Lung (tissue), 12 donors: Measurements from ENCODE around the gene BMPER. TPM values are rescaled to one million over a fixed set of nuclear protein-coding genes. Genes with fewer than 3 reads are reported as not detected.

Experiments
- ATAC-seq: fragments of 200-7000 bp; cut with Tn5 transposase; one replicate; pipeline ENCODE4 v1.9.1; 2020; ENCODE audit warnings: moderate number of reproducible peaks; ENCODE audit not compliant: insufficient read depth, low FRiP score
- DNase-seq, 3 donors: peaks; one replicate each; pipeline ENCODE4 v3.0.0-alpha.2; 2013 to 2017
- H3K27ac ChIP-seq, 2 donors: one replicate each; pipeline ENCODE4 v1.5.1; 2013; ENCODE audit warnings: mild to moderate bottlenecking in 2 of 2, moderate library complexity in 2 of 2, control low read depth in 1 of 2, inconsistent platforms in 1 of 2, low read depth in 1 of 2, low read length in 1 of 2
- H3K27me3 ChIP-seq, 3 donors: one replicate each; pipeline ENCODE4 v1.5.1; 2013; ENCODE audit warnings: low read length in 2 of 3; ENCODE audit not compliant: control insufficient read depth in 3 of 3, insufficient read depth in 3 of 3
- H3K36me3 ChIP-seq, 4 donors: one replicate each; pipeline ENCODE4 v1.5.1; 2013; ENCODE audit warnings: low read length in 4 of 4, mild to moderate bottlenecking in 1 of 4, moderate library complexity in 1 of 4; ENCODE audit not compliant: control insufficient read depth in 4 of 4, insufficient read depth in 4 of 4
- H3K4me1 ChIP-seq, 5 donors: one replicate each; pipeline ENCODE4 v1.5.1; 2013; ENCODE audit warnings: low read length in 5 of 5, mild to moderate bottlenecking in 2 of 5, moderate library complexity in 1 of 5; ENCODE audit not compliant: control insufficient read depth in 5 of 5, insufficient read depth in 5 of 5
- H3K4me3 ChIP-seq: one replicate; pipeline ENCODE4 v1.5.1; 2013; ENCODE audit warnings: mild to moderate bottlenecking, control low read depth, moderate library complexity
- H3K9ac ChIP-seq, 2 donors: one replicate each; pipeline ENCODE4 v1.5.1; 2013; ENCODE audit warnings: low read length in 2 of 2, control low read depth in 1 of 2; ENCODE audit not compliant: insufficient read depth in 1 of 2
- H3K9me3 ChIP-seq, 4 donors: one replicate each; pipeline ENCODE4 v1.5.1; 2013; ENCODE audit warnings: low read length in 3 of 4, mild to moderate bottlenecking in 1 of 4, moderate library complexity in 1 of 4; ENCODE audit not compliant: control insufficient read depth in 4 of 4, insufficient read depth in 3 of 4
- WGBS, 2 donors: extraction: QIAGEN DNeasy Blood & Tissue Kit; methylation state at CpG; one replicate each; pipeline ENCODE4 v1.1.7; 2013; 5-methylcytosine and 5-hydroxymethylcytosine counted together
- polyA plus RNA-seq, 2 donors: library from polyadenylated mRNA; stranded (reverse); fragments of 200-250 nt; gene quantifications; one replicate each; pipeline ENCODE4 v1.2.1, GENCODE V29; 2013
- total RNA-seq, 2 donors: library from RNA; depleted of rRNA in 1 of 2; stranded (reverse); fragments of >200 nt in 1 of 2; gene quantifications; one replicate each; pipeline ENCODE4 v1.2.1, GENCODE V29; 2014 to 2021
- TF ChIP-seq, protein P1 (sequence below): IDR thresholded peaks from 2 replicates; pipeline ENCODE4 v1.5.1; 2012; ENCODE audit warnings: mild to moderate bottlenecking; ENCODE audit errors: control extremely low read depth, extremely low read depth
- donor health status: control.
- donor health status: control.
- donor health status: Bipolar disorder and iron deficiency.
- donor health status: healthy.
- donor health status: DM: yes; HTN: yes; CAD: no.

BMPER gene
- total and polyA plus RNA-seq, 4 donors = 3.7 to 51.0 (median 9.0) TPM

DNA sequence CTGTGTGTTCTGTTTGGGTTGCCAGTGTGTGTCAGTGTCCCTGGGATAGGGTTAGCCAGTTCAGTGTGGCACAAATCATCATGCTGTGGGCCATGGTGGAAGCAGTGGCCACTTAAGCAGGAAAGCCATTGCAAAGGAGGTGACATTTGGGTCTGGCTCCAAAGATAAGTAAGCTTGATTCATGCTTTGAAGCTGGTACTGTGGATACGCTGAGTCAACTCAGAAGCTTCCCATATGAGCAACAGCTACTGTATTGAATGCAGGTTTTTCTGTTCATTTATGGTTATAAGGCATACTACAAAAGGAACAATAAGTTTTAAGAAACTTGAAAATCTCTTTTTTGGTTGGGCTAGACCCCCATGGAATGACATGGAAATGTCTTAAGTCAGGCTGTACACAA, 143.1 kb downstream of the BMPER start:
- Histone ChIP-seq H3K36me3 (peaks cover 0 to 30% (median 12%) of the 10 kb centered on the region in 4 donors), H3K27ac (no peak overlapping the region), H3K4me3 (no peak overlapping the region), H3K9ac (no peak overlapping the region), H3K4me1 (peaks cover 0 to 12% (median 5%) of the 10 kb centered on the region in 5 donors), H3K9me3 (no peaks in the 10 kb centered on the region), H3K27me3 (no peaks in the 10 kb centered on the region)
- 44 to 85% methylated on average over 1 of the region's 1 CpG for WGBS, 2 donors
- ATAC-seq (no peak), DNase-seq (no peak)
- TF ChIP-seq, protein P1, sequence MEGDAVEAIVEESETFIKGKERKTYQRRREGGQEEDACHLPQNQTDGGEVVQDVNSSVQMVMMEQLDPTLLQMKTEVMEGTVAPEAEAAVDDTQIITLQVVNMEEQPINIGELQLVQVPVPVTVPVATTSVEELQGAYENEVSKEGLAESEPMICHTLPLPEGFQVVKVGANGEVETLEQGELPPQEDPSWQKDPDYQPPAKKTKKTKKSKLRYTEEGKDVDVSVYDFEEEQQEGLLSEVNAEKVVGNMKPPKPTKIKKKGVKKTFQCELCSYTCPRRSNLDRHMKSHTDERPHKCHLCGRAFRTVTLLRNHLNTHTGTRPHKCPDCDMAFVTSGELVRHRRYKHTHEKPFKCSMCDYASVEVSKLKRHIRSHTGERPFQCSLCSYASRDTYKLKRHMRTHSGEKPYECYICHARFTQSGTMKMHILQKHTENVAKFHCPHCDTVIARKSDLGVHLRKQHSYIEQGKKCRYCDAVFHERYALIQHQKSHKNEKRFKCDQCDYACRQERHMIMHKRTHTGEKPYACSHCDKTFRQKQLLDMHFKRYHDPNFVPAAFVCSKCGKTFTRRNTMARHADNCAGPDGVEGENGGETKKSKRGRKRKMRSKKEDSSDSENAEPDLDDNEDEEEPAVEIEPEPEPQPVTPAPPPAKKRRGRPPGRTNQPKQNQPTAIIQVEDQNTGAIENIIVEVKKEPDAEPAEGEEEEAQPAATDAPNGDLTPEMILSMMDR = no peak

DNA sequence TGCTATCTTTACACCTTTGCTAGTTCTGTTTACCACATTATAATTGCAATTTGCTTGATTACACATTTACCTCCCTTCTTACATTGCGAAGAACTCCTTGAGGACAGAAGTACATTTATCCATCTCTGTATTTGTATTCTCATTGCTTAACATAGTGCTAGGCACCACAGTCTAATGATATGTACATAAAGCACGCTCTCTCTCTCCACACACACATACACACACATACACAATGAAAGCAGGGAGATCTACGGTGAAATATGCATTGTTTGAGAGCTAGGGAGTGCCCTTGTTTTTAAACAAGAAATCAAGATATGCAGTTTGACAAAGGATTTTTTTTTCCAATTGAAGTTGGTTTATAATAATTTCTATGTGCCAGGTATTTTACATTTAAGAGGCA, 148.7 kb downstream of the BMPER start:
- Histone ChIP-seq H3K27me3 (no peaks in the 10 kb centered on the region), H3K9me3 (no peaks in the 10 kb centered on the region), H3K27ac (no peak overlapping the region), H3K36me3 (peaks cover 0 to 56% (median 24%) of the 10 kb centered on the region in 4 donors), H3K9ac (no peak overlapping the region), H3K4me3 (no peak overlapping the region), H3K4me1 (peaks cover 0 to 16% (median 4%) of the 10 kb centered on the region in 5 donors)
- TF ChIP-seq, protein P1 = no peak
- WGBS, 2 donors = 82 to 83% methylated on average over 3 of the region's 3 CpGs
- DNase-seq (no peak), ATAC-seq (no peak)

DNA sequence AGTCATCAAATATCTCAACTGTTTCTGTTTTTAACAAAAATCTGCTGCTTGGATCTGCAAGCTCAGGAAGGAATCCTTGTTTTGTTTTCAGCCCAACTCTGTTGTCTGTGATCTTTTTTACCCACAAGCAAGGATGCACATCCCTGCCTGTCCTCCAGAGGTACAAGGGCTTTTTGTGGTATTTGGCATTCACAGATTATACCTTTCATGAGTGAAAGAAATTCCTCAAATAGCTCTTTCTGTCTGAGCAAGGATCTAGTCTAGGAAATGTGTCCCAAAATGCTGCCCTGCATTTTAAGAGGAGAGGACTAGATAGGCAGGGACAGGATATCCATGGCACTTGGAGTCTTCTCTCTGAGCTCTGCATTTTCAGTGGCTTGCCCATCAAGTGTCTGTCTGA, 151.8 kb downstream of the BMPER start:
- Histone ChIP-seq H3K27ac (no peak overlapping the region), H3K9me3 (no peaks in the 10 kb centered on the region), H3K4me1 (peaks cover 0 to 41% (median 8%) of the 10 kb centered on the region in 5 donors), H3K36me3 (peaks cover 0 to 51% (median 18%) of the 10 kb centered on the region in 4 donors), H3K4me3 (no peak overlapping the region), H3K27me3 (no peaks in the 10 kb centered on the region), H3K9ac (no peak overlapping the region)
- ATAC-seq (no peak), DNase-seq (no peak)
- TF ChIP-seq, protein P1 = no peak

DNA sequence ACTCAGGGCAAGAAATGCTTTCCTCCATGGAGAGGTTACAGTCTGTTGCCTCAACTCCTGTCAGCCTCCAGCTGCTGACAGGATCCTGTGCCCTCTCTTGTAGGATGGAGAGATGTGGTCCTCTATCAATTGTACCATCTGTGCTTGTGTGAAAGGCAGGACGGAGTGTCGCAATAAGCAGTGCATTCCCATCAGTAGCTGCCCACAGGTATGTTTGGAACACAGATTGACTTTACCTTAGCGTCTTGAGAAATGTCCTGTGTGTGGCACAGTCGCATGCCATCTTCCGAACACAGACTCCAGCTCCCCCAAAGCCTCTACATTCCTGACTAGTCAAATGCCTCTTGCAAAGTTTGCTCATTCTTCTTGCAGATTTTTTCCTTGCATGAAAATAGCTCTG, 152.6 kb downstream of the BMPER start:
- ATAC-seq (no peak), DNase-seq (no peak)
- H3K27me3 ChIP-seq = no peaks in the 10 kb centered on the region
- WGBS, 2 donors = 80 to 90% methylated on average over 5 of the region's 5 CpGs
- no peaks in the 10 kb centered on the region for H3K9me3 ChIP-seq
- H3K36me3 ChIP-seq = peaks cover 0 to 49% (median 15%) of the 10 kb centered on the region in 4 donors
- TF ChIP-seq, protein P1 = no peak
- no peak overlapping the region for H3K27ac ChIP-seq
- no peak overlapping the region for H3K4me3 ChIP-seq
- H3K4me1 ChIP-seq = peaks cover 0 to 41% (median 8%) of the 10 kb centered on the region in 5 donors
- H3K9ac ChIP-seq = no peak overlapping the region
